ENCODE results near the gene MPDZ.

The MPDZ gene

DNA sequence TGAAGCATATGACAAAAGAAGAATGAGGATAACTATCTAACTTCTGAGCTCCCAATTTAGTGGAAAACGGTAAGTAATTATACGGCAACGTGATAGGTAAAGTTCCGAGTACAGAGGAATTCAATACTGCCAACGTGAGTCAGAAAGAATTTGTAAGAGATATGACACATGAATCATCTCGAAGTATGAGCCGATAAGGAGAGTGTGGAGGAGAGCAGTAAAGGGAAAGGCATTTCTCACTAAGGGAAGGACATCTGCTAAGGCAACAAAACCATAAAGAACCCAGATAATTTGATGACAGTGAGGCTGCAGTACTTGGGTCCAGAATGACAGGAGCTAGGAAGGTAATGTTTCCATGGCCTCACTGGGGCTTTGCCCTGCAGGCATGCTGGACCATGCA, 11.0 kb downstream of the MPDZ start (continued):
- TF ChIP-seq ZNF366 (tag by site-specific recombination; conservative IDR thresholded peaks at IDR 0.05): peak; percentile 45
- TF ChIP-seq ZNF221 (tag by site-specific recombination; IDR thresholded peaks at IDR 0.05; ENCODE audit: borderline replicate concordance): no peak
- TF ChIP-seq, protein P1, sequence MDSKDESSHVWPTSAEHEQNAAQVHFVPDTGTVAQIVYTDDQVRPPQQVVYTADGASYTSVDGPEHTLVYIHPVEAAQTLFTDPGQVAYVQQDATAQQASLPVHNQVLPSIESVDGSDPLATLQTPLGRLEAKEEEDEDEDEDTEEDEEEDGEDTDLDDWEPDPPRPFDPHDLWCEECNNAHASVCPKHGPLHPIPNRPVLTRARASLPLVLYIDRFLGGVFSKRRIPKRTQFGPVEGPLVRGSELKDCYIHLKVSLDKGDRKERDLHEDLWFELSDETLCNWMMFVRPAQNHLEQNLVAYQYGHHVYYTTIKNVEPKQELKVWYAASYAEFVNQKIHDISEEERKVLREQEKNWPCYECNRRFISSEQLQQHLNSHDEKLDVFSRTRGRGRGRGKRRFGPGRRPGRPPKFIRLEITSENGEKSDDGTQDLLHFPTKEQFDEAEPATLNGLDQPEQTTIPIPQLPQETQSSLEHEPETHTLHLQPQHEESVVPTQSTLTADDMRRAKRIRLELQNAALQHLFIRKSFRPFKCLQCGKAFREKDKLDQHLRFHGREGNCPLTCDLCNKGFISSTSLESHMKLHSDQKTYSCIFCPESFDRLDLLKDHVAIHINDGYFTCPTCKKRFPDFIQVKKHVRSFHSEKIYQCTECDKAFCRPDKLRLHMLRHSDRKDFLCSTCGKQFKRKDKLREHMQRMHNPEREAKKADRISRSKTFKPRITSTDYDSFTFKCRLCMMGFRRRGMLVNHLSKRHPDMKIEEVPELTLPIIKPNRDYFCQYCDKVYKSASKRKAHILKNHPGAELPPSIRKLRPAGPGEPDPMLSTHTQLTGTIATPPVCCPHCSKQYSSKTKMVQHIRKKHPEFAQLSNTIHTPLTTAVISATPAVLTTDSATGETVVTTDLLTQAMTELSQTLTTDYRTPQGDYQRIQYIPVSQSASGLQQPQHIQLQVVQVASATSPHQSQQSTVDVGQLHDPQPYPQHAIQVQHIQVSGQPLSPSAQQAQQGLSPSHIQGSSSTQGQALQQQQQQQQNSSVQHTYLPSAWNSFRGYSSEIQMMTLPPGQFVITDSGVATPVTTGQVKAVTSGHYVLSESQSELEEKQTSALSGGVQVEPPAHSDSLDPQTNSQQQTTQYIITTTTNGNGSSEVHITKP (tag by site-specific recombination; IDR thresholded peaks at IDR 0.05): peak; percentile 39; the same call in 1 of the 2 replicates
- TF ChIP-seq HOXD13 (CRISPR knock-in tag; IDR thresholded peaks at IDR 0.05; ENCODE audit: borderline replicate concordance): no peak
- peak; percentile 72 for TF ChIP-seq ZEB2 (tag by site-specific recombination; IDR thresholded peaks at IDR 0.05)
- peak; percentile 75; the same call in 1 of the 2 replicates for TF ChIP-seq ZNF843 (tag by site-specific recombination; IDR thresholded peaks at IDR 0.05)
- TF ChIP-seq, protein P2, sequence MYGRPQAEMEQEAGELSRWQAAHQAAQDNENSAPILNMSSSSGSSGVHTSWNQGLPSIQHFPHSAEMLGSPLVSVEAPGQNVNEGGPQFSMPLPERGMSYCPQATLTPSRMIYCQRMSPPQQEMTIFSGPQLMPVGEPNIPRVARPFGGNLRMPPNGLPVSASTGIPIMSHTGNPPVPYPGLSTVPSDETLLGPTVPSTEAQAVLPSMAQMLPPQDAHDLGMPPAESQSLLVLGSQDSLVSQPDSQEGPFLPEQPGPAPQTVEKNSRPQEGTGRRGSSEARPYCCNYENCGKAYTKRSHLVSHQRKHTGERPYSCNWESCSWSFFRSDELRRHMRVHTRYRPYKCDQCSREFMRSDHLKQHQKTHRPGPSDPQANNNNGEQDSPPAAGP (tag by site-specific recombination; IDR thresholded peaks at IDR 0.05): peak; percentile 73
- TF ChIP-seq ZNF473 (tag by site-specific recombination; IDR thresholded peaks at IDR 0.05): no peak
- TF ChIP-seq SP2 (tag by site-specific recombination; IDR thresholded peaks at IDR 0.05): no peak
- no peak for TF ChIP-seq FEZF1 (tag by site-specific recombination; IDR thresholded peaks at IDR 0.05)
- TF ChIP-seq ZNF837 (tag by site-specific recombination; IDR thresholded peaks at IDR 0.05): no peak
- TF ChIP-seq BCL11B (tag by site-specific recombination; IDR thresholded peaks at IDR 0.05; ENCODE audit: low read depth): no peak
- TF ChIP-seq, protein P3, sequence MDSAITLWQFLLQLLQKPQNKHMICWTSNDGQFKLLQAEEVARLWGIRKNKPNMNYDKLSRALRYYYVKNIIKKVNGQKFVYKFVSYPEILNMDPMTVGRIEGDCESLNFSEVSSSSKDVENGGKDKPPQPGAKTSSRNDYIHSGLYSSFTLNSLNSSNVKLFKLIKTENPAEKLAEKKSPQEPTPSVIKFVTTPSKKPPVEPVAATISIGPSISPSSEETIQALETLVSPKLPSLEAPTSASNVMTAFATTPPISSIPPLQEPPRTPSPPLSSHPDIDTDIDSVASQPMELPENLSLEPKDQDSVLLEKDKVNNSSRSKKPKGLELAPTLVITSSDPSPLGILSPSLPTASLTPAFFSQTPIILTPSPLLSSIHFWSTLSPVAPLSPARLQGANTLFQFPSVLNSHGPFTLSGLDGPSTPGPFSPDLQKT (IDR thresholded peaks at IDR 0.05; ENCODE audit: borderline replicate concordance, low read depth, low read length): no peak
- TF ChIP-seq ZNF138 (tag by site-specific recombination; IDR thresholded peaks at IDR 0.05; ENCODE audit: borderline replicate concordance): no peak
- TF ChIP-seq ZNF394 (tag by site-specific recombination; IDR thresholded peaks at IDR 0.05; ENCODE audit: borderline replicate concordance): no peak; the same call in 1 of the 2 replicates
- TF ChIP-seq ZNF175 (tag by site-specific recombination; IDR thresholded peaks at IDR 0.05): no peak
- TF ChIP-seq, protein P4, sequence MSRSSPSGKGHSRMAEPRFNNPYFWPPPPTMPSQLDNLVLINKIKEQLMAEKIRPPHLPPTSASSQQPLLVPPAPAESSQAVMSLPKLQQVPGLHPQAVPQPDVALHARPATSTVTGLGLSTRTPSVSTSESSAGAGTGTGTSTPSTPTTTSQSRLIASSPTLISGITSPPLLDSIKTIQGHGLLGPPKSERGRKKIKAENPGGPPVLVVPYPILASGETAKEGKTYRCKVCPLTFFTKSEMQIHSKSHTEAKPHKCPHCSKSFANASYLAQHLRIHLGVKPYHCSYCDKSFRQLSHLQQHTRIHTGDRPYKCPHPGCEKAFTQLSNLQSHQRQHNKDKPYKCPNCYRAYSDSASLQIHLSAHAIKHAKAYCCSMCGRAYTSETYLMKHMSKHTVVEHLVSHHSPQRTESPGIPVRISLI (tag by site-specific recombination; IDR thresholded peaks at IDR 0.05): peak; percentile 19; the same call in 1 of the 2 replicates
- peak; percentile 79 for TF ChIP-seq ZBTB21 (tag by site-specific recombination; IDR thresholded peaks at IDR 0.05)
- TF ChIP-seq HOXA7 (CRISPR knock-in tag; IDR thresholded peaks at IDR 0.05; ENCODE audit: borderline replicate concordance): no peak
- TF ChIP-seq ZNF350 (tag by site-specific recombination; IDR thresholded peaks at IDR 0.05): no peak
- peak; percentile 63; the same call in 1 of the 2 replicates for TF ChIP-seq ZNF501 (tag by site-specific recombination; IDR thresholded peaks at IDR 0.05)
- TF ChIP-seq ZNF335 (tag by site-specific recombination; conservative IDR thresholded peaks at IDR 0.05): no peak
- no peak for TF ChIP-seq GLIS1 (tag by site-specific recombination; IDR thresholded peaks at IDR 0.05)
- no peak for TF ChIP-seq ZNF248 (tag by site-specific recombination; IDR thresholded peaks at IDR 0.05)
- TF ChIP-seq SP3 (tag by site-specific recombination; IDR thresholded peaks at IDR 0.05): peak; percentile 41; the same call in 1 of the 2 replicates
- TF ChIP-seq ZNF596 (tag by site-specific recombination; IDR thresholded peaks at IDR 0.05): no peak
- TF ChIP-seq OSR2 (tag by site-specific recombination; IDR thresholded peaks at IDR 0.05): peak; percentile 61; the same call in 1 of the 2 replicates
- no peak for TF ChIP-seq ZNF239 (tag by site-specific recombination; IDR thresholded peaks at IDR 0.05)
- no peak for TF ChIP-seq ZNF416 (tag by site-specific recombination; IDR thresholded peaks at IDR 0.05)
- TF ChIP-seq, protein P5, sequence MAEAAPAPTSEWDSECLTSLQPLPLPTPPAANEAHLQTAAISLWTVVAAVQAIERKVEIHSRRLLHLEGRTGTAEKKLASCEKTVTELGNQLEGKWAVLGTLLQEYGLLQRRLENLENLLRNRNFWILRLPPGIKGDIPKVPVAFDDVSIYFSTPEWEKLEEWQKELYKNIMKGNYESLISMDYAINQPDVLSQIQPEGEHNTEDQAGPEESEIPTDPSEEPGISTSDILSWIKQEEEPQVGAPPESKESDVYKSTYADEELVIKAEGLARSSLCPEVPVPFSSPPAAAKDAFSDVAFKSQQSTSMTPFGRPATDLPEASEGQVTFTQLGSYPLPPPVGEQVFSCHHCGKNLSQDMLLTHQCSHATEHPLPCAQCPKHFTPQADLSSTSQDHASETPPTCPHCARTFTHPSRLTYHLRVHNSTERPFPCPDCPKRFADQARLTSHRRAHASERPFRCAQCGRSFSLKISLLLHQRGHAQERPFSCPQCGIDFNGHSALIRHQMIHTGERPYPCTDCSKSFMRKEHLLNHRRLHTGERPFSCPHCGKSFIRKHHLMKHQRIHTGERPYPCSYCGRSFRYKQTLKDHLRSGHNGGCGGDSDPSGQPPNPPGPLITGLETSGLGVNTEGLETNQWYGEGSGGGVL (tag by site-specific recombination; IDR thresholded peaks at IDR 0.05): peak; percentile 45; the same call in 1 of the 2 replicates
- TF ChIP-seq ZNF16 (tag by site-specific recombination; IDR thresholded peaks at IDR 0.05; ENCODE audit: low read depth): no peak
- TF ChIP-seq WT1 (tag by site-specific recombination; IDR thresholded peaks at IDR 0.05): peak; percentile 30; the same call in 1 of the 2 replicates
- no peak for TF ChIP-seq ZBTB1 (tag by site-specific recombination; IDR thresholded peaks at IDR 0.05)
